HepG2 (cell line): ENCODE measurements around the gene PPRC1. TPM values are rescaled to one million over a fixed set of nuclear protein-coding genes. Genes with fewer than 3 reads are reported as not detected.

Source experiments
- ATF7 ChIP-seq, 2 experiments: fragments of 450-650 bp in 1 of 2; sonication (generic) in 1 of 2; formaldehyde crosslinking in 1 of 2; IDR thresholded peaks; 2 replicates each; pipeline versions ENCODE4 v1.4.0 to v1.6.1; 2016 to 2020; ENCODE audit warnings: antibody characterized with exemption in 1 of 2, mild to moderate bottlenecking in 1 of 2, missing genetic modification reagents in 1 of 2
- DNMT3B ChIP-seq: conservative IDR thresholded peaks from 2 replicates; pipeline ENCODE4 v1.6.1; 2016; ENCODE audit warnings: missing biosample characterization, control low read depth
- HDAC1 ChIP-seq: sonication (generic); formaldehyde crosslinking; IDR thresholded peaks from 2 replicates; pipeline ENCODE4 v1.5.1; 2020; ENCODE audit warnings: mild to moderate bottlenecking, missing genetic modification reagents
- MAX ChIP-seq: IDR thresholded peaks from 2 replicates; pipeline ENCODE4 v1.6.1; 2012; ENCODE audit warnings: inconsistent platforms
- NFRKB ChIP-seq: fragments of 450-650 bp; IDR thresholded peaks from 2 replicates; pipeline ENCODE4 v1.6.1; 2017
- NR1H2 ChIP-seq: sonication (generic); formaldehyde crosslinking; IDR thresholded peaks from 2 replicates; pipeline ENCODE4 v1.8.1; 2022; ENCODE audit warnings: low read depth, missing genetic modification reagents, borderline replicate concordance
- POLR2A ChIP-seq, 2 experiments: IDR thresholded peaks; 2 replicates each; pipeline ENCODE4 v1.6.1; 2011; ENCODE audit warnings: low read depth in 2 of 2, low read length in 2 of 2, mild to moderate bottlenecking in 1 of 2, moderate library complexity in 1 of 2; ENCODE audit not compliant: insufficient read depth in 1 of 2
- RXRA ChIP-seq: sonication (generic); formaldehyde crosslinking; IDR thresholded peaks from 2 replicates; pipeline ENCODE4 v1.5.1; 2020; ENCODE audit warnings: missing genetic modification reagents
- SP5 ChIP-seq: IDR thresholded peaks from 2 replicates; pipeline ENCODE4 v1.6.1; 2016; ENCODE audit warnings: low read depth, borderline replicate concordance
- SPEN ChIP-seq: sonication (generic); formaldehyde crosslinking; IDR thresholded peaks from 2 replicates; pipeline ENCODE4 v1.5.1; 2020; ENCODE audit warnings: low read depth, mild to moderate bottlenecking, missing genetic modification reagents
- TAF15 ChIP-seq: fragments of 200-400 bp; formaldehyde crosslinking; IDR thresholded peaks from one replicate; pipeline ENCODE4 v1.6.1; 2018; ENCODE audit warnings: mild to moderate bottlenecking, low read depth, low read length; ENCODE audit not compliant: poor library complexity, severe bottlenecking
- ZBTB33 ChIP-seq: sonication (generic); formaldehyde crosslinking; IDR thresholded peaks from 2 replicates; pipeline ENCODE4 v1.4.0; 2020; ENCODE audit warnings: missing genetic modification reagents
- ZBTB8A ChIP-seq: sonication (generic); formaldehyde crosslinking; IDR thresholded peaks from 2 replicates; pipeline ENCODE4 v1.4.0; 2020; ENCODE audit warnings: mild to moderate bottlenecking, low read depth, missing genetic modification reagents, borderline replicate concordance
- ZNF234 ChIP-seq: sonication (generic); formaldehyde crosslinking; conservative IDR thresholded peaks from 2 replicates; pipeline ENCODE4 v1.5.1; 2020; ENCODE audit warnings: mild to moderate bottlenecking, missing genetic modification reagents
- ZNF251 ChIP-seq: sonication (generic); formaldehyde crosslinking; IDR thresholded peaks from 2 replicates; pipeline ENCODE4 v1.9.0; 2021; ENCODE audit warnings: mild to moderate bottlenecking, missing genetic modification reagents
- ZNF326 ChIP-seq: sonication (generic); formaldehyde crosslinking; IDR thresholded peaks from 2 replicates; pipeline ENCODE4 v1.4.0; 2020; ENCODE audit warnings: missing genetic modification reagents, borderline replicate concordance
- ZNF574 ChIP-seq: sonication (generic); formaldehyde crosslinking; IDR thresholded peaks from 2 replicates; pipeline ENCODE4 v1.4.0; 2020; ENCODE audit warnings: missing genetic modification reagents
- ZNF687 ChIP-seq: sonication (generic); formaldehyde crosslinking; IDR thresholded peaks from 2 replicates; pipeline ENCODE4 v1.5.1; 2020; ENCODE audit warnings: mild to moderate bottlenecking, missing genetic modification reagents, moderate library complexity
- ZNF761 ChIP-seq: sonication (generic); formaldehyde crosslinking; conservative IDR thresholded peaks from 2 replicates; pipeline ENCODE4 v1.4.0; 2020; ENCODE audit warnings: mild to moderate bottlenecking, missing genetic modification reagents
- polyA plus RNA-seq, 8 experiments: library from polyadenylated mRNA; depleted of rRNA in 3 of 8; stranded (reverse) in 7 of 8; unstranded in 1 of 8; fragments of >200 nt; fragmentation: Illumina TruSeq in 4 of 8; extraction: Trizol in 4 of 8; gene quantifications; 2 replicates each; pipeline versions ENCODE4 v1.2.1 to v1.2.3, GENCODE V29; 2011 to 2016; ENCODE audit warnings: low read depth in 4 of 8, missing spikeins in 1 of 8, mixed read lengths in 1 of 8; ENCODE audit not compliant: insufficient read depth in 1 of 8
- total RNA-seq, 5 experiments: library from RNA; depleted of rRNA; stranded (reverse); fragments of >200 nt; fragmentation: Illumina TruSeq; extraction: Trizol; gene quantifications; 2 replicates each; pipeline ENCODE4 v1.2.3, GENCODE V29; 2016; ENCODE audit warnings: low read depth in 1 of 5

PPRC1 gene
- total and polyA plus RNA-seq, 2 of the 13 experiments (the other 11 are each of a cell fraction or from before 2014, with no cell fraction given) = 18.7 to 24.2 TPM

GRCh38 chr10:102120142-102120990 lies 12.5 kb upstream of the PPRC1 start, which contains the start of gene LDB1 (continued):
- TF ChIP-seq SP5 (CRISPR knock-in tag) (peak; percentile 41; the same call in 1 of the 2 replicates), POLR2A (IDR thresholded peaks at IDR 0.05; ENCODE audit: insufficient read depth in 1 of 2, low read depth in 2 of 2, low read length in 2 of 2) (peak in 1 of 2 experiments; percentile 63; a peak in 2 of 4 replicates), ZNF687 (CRISPR knock-in tag) (peak; percentile 82), NFRKB (no peak), ATF7 (IDR thresholded peaks at IDR 0.05) (no peak), ATF7 (CRISPR knock-in tag; IDR thresholded peaks at IDR 0.05) (no peak), ZNF761 (CRISPR knock-in tag) (no peak), DNMT3B (CRISPR knock-in tag) (no peak), TAF15 (no peak), NR1H2 (CRISPR knock-in tag) (no peak), ZBTB33 (no peak), SPEN (CRISPR knock-in tag) (peak; percentile 67; the same call in 1 of the 2 replicates), ZNF234 (CRISPR knock-in tag) (no peak), ZNF251 (CRISPR knock-in tag) (0 out of 2 replicates have a peak, but pooled peaks have one; percentile 39), RXRA (CRISPR knock-in tag) (no peak), ZNF574 (peak; percentile 49; the same call in 1 of the 2 replicates), ZBTB8A (CRISPR knock-in tag) (no peak), ZNF326 (no peak), MAX (peak; percentile 83), HDAC1 (peak; percentile 18; the same call in 1 of the 2 replicates)
